Esophagus (tissue), 2 donors: ENCODE results near the gene CIC. TPM values are rescaled to one million over a fixed set of nuclear protein-coding genes. Genes with fewer than 3 reads are reported as not detected.

Experiments used
- polyA plus RNA-seq, 2 donors: library from polyadenylated mRNA; stranded (reverse); fragments of 200-250 nt; gene quantifications; one replicate each; pipeline ENCODE4 v1.2.3, GENCODE V29; 2013
- donor health status: healthy with polysubstance abuse.
- donor health status: Bipolar disorder and iron deficiency.

CIC gene
- polyA plus RNA-seq, 2 donors: 20.6 to 35.2 TPM

Other genes starting within 250 kb of the CIC start
- 1 to 10 TPM; 1.1 to 1.4 TPM for gene GRIK5, start 199.0 kb upstream of the CIC start, polyA plus RNA-seq
- gene ZNF574, start 193.1 kb upstream of the CIC start, polyA plus RNA-seq: 1 to 10 TPM; 6.5 to 8.9 TPM
- gene POU2F2, start 136.8 kb upstream of the CIC start, polyA plus RNA-seq: under 1 TPM; 0.39 to 0.79 TPM
- 10 to 100 TPM; 20.7 to 21.9 TPM for gene DEDD2, start 51.6 kb upstream of the CIC start, polyA plus RNA-seq
- gene ZNF526, start 48.9 kb upstream of the CIC start, polyA plus RNA-seq: 1 to 10 TPM; 2.3 to 3.6 TPM
- gene GSK3A, start 26.6 kb upstream of the CIC start, polyA plus RNA-seq: 10 to 100 TPM; 32.9 TPM
- gene ERF, start 14.1 kb upstream of the CIC start, polyA plus RNA-seq: 10 to 100 TPM; 19.5 to 29.6 TPM
- gene PRR19, start 32.9 kb downstream of the CIC start, polyA plus RNA-seq: 1 to 10 TPM in 1 of 2 donors, under 1 TPM in 1; 0.81 to 1.1 TPM
- 10 to 100 TPM; 35.7 to 38.1 TPM for gene PAFAH1B3, start 33.4 kb downstream of the CIC start, polyA plus RNA-seq
- under 1 TPM; 0.04 to 0.08 TPM for gene TMEM145, start 44.1 kb downstream of the CIC start, polyA plus RNA-seq
- gene MEGF8, start 56.4 kb downstream of the CIC start, polyA plus RNA-seq: 1 to 10 TPM; 4.4 to 8.6 TPM
- gene CNFN, start 121.0 kb downstream of the CIC start, polyA plus RNA-seq: 1,000 to 10,000 TPM; 5,144 to 7,132 TPM
- gene LIPE, start 158.1 kb downstream of the CIC start, polyA plus RNA-seq: 10 to 100 TPM in 1 of 2 donors, 1 to 10 TPM in 1; 9.2 to 11.4 TPM
- 100 to 1,000 TPM; 107 to 171 TPM for gene CXCL17, start 173.7 kb downstream of the CIC start, polyA plus RNA-seq